DND-41 (cell line): ENCODE results near the gene RGS12.

ENCODE experiments used
- ATAC-seq: fragments of 200-7000 bp; cut with Tn5 transposase; 3 replicates; pipeline ENCODE4 v1.9.1; 2021; ENCODE audit warnings: low read depth; ENCODE audit not compliant: insufficient read depth
- DNase-seq: peaks from one replicate; pipeline ENCODE4 v3.0.0-alpha.2; 2020
- H2AFZ ChIP-seq: 2 replicates; pipeline ENCODE4 v1.6.0; 2012; ENCODE audit warnings: low read depth, low read length
- H3K27ac ChIP-seq: 2 replicates; pipeline ENCODE4 v1.5.1; 2012; ENCODE audit warnings: low read length, inconsistent platforms
- H3K27me3 ChIP-seq: fragments of 200-600 bp; sonication (generic); 2 replicates; pipeline ENCODE4 v1.6.0; 2012; ENCODE audit warnings: low read length, mild to moderate bottlenecking, inconsistent platforms; ENCODE audit not compliant: insufficient read depth, poor library complexity
- H3K36me3 ChIP-seq: 2 replicates; pipeline ENCODE4 v1.5.1; 2012; ENCODE audit warnings: low read length, inconsistent platforms; ENCODE audit not compliant: insufficient read depth
- H3K4me1 ChIP-seq: 2 replicates; pipeline ENCODE4 v1.5.1; 2012; ENCODE audit warnings: mild to moderate bottlenecking, low read length; ENCODE audit not compliant: insufficient read depth
- H3K4me2 ChIP-seq: 2 replicates; pipeline ENCODE4 v1.6.0; 2012; ENCODE audit warnings: mild to moderate bottlenecking, moderate library complexity, low read length, inconsistent platforms; ENCODE audit not compliant: insufficient read depth
- H3K4me3 ChIP-seq, 2 experiments: fragments of 200-600 bp in 1 of 2; shearing (Covaris generic) in 1 of 2; 2 replicates each; pipeline ENCODE4 v1.5.1; 2012 to 2016; ENCODE audit warnings: inconsistent platforms in 2 of 2, low read length in 2 of 2, mild to moderate bottlenecking in 2 of 2, low read depth in 1 of 2, moderate library complexity in 1 of 2
- H3K79me2 ChIP-seq: 2 replicates; pipeline ENCODE4 v1.6.0; 2012; ENCODE audit warnings: low read length, inconsistent platforms; ENCODE audit not compliant: insufficient read depth
- H3K9ac ChIP-seq: 2 replicates; pipeline ENCODE4 v1.6.0; 2012; ENCODE audit warnings: low read depth, mild to moderate bottlenecking, inconsistent platforms, low read length, moderate library complexity
- H3K9me3 ChIP-seq: 2 replicates; pipeline ENCODE4 v1.5.1; 2012; ENCODE audit warnings: low read length, moderate library complexity, mild to moderate bottlenecking, inconsistent platforms; ENCODE audit not compliant: insufficient read depth, severe bottlenecking
- H4K20me1 ChIP-seq: 2 replicates; pipeline ENCODE4 v1.6.0; 2012; ENCODE audit warnings: low read length; ENCODE audit not compliant: insufficient read depth
- EZH2 ChIP-seq: IDR thresholded peaks from 3 replicates; pipeline ENCODE4 v1.6.1; 2012; ENCODE audit warnings: borderline replicate concordance, low read depth, mild to moderate bottlenecking, moderate library complexity, low read length, inconsistent platforms; ENCODE audit not compliant: severe bottlenecking
- TF ChIP-seq, protein P1 (sequence below): IDR thresholded peaks from 2 replicates; pipeline ENCODE4 v1.5.1; 2012; ENCODE audit warnings: borderline replicate concordance, low read length, moderate library complexity, mild to moderate bottlenecking; ENCODE audit not compliant: poor library complexity, severe bottlenecking; ENCODE audit errors: extremely low read depth

The RGS12 gene

GRCh38 chr4:3251691-3252479 lies 40.9 kb upstream of the RGS12 start:
- H3K9ac ChIP-seq, result no peak overlapping the region
- DNase-seq, result no peak
- H3K36me3 ChIP-seq, result no peaks in the 10 kb centered on the region
- no peaks in the 10 kb centered on the region for H3K27me3 ChIP-seq
- H3K79me2 ChIP-seq, result no peaks in the 10 kb centered on the region
- H3K27ac ChIP-seq, result no peak overlapping the region
- no peak overlapping the region for H2AFZ ChIP-seq
- no peak for ATAC-seq
- TF ChIP-seq EZH2, result no peak
- TF ChIP-seq, protein P1, sequence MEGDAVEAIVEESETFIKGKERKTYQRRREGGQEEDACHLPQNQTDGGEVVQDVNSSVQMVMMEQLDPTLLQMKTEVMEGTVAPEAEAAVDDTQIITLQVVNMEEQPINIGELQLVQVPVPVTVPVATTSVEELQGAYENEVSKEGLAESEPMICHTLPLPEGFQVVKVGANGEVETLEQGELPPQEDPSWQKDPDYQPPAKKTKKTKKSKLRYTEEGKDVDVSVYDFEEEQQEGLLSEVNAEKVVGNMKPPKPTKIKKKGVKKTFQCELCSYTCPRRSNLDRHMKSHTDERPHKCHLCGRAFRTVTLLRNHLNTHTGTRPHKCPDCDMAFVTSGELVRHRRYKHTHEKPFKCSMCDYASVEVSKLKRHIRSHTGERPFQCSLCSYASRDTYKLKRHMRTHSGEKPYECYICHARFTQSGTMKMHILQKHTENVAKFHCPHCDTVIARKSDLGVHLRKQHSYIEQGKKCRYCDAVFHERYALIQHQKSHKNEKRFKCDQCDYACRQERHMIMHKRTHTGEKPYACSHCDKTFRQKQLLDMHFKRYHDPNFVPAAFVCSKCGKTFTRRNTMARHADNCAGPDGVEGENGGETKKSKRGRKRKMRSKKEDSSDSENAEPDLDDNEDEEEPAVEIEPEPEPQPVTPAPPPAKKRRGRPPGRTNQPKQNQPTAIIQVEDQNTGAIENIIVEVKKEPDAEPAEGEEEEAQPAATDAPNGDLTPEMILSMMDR, result no peak
- no peak overlapping the region for H3K4me2 ChIP-seq
- H3K4me3 ChIP-seq, result no peak overlapping the region
- H3K4me1 ChIP-seq, result no peaks in the 10 kb centered on the region
- no peaks in the 10 kb centered on the region for H4K20me1 ChIP-seq
- H3K9me3 ChIP-seq, result no peaks in the 10 kb centered on the region

GRCh38 chr4:3252480-3252828 lies 40.4 kb upstream of the RGS12 start:
- Histone ChIP-seq H4K20me1 (no peaks in the 10 kb centered on the region), H3K4me1 (no peaks in the 10 kb centered on the region), H3K27ac (no peak overlapping the region), H3K4me2 (no peak overlapping the region), H3K4me3 (no peak overlapping the region), H3K9me3 (no peaks in the 10 kb centered on the region), H3K9ac (no peak overlapping the region), H3K27me3 (no peaks in the 10 kb centered on the region), H3K79me2 (no peaks in the 10 kb centered on the region), H3K36me3 (no peaks in the 10 kb centered on the region), H2AFZ (no peak overlapping the region)
- ATAC-seq (no peak), DNase-seq (no peak)
- TF ChIP-seq, protein P1, result no peak
- TF ChIP-seq EZH2, result no peak

- no peak for TF ChIP-seq EZH2
- TF ChIP-seq, protein P1, result no peak
- Histone ChIP-seq H3K79me2 (no peaks in the 10 kb centered on the region), H3K27ac (no peak overlapping the region), H3K9me3 (no peaks in the 10 kb centered on the region), H3K4me1 (no peaks in the 10 kb centered on the region), H3K4me2 (no peak overlapping the region), H3K36me3 (no peaks in the 10 kb centered on the region), H2AFZ (no peak overlapping the region), H3K27me3 (no peaks in the 10 kb centered on the region), H4K20me1 (no peaks in the 10 kb centered on the region; the same call in 1 of the 2 replicates), H3K9ac (no peak overlapping the region), H3K4me3 (no peak overlapping the region)
- no peak for ATAC-seq
- DNase-seq, result no peak
These were observed 39.8 kb upstream of the RGS12 start for GRCh38 chr4:3252831-3253641.
